Neural progenitor cell (in vitro differentiated cells): ENCODE data around the gene EIF5.

Experiments
- EZH2 ChIP-seq: fragments of 200-600 bp; sonication (generic); IDR thresholded peaks from 2 replicates; pipeline ENCODE4 v1.6.1; 2017; ENCODE audit warnings: antibody characterized with exemption, mild to moderate bottlenecking, moderate library complexity
- EZH2phosphoT487 ChIP-seq: fragments of 200-600 bp; sonication (generic); IDR thresholded peaks from 2 replicates; pipeline ENCODE4 v1.6.1; 2017; ENCODE audit warnings: antibody characterized with exemption
- TF ChIP-seq, protein P1 (sequence below): fragments of 200-600 bp; sonication (generic); IDR thresholded peaks from 2 replicates; pipeline ENCODE4 v1.5.1; 2017; ENCODE audit warnings: antibody characterized with exemption, mild to moderate bottlenecking

- TF ChIP-seq, protein P1, sequence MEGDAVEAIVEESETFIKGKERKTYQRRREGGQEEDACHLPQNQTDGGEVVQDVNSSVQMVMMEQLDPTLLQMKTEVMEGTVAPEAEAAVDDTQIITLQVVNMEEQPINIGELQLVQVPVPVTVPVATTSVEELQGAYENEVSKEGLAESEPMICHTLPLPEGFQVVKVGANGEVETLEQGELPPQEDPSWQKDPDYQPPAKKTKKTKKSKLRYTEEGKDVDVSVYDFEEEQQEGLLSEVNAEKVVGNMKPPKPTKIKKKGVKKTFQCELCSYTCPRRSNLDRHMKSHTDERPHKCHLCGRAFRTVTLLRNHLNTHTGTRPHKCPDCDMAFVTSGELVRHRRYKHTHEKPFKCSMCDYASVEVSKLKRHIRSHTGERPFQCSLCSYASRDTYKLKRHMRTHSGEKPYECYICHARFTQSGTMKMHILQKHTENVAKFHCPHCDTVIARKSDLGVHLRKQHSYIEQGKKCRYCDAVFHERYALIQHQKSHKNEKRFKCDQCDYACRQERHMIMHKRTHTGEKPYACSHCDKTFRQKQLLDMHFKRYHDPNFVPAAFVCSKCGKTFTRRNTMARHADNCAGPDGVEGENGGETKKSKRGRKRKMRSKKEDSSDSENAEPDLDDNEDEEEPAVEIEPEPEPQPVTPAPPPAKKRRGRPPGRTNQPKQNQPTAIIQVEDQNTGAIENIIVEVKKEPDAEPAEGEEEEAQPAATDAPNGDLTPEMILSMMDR, result no peak
- TF ChIP-seq EZH2 (no peak), EZH2phosphoT487 (no peak)
These were observed 15.9 kb downstream of the EIF5 start for GRCh38 chr14:103349982-103350381.
